ENCODE measurements around the gene CETP.
"Not testable (repeated sequence)": the region's sequence is repeated elsewhere in the genome, so short reads cannot be mapped to it uniquely, and the experiment has no call there.

CETP gene

DNA sequence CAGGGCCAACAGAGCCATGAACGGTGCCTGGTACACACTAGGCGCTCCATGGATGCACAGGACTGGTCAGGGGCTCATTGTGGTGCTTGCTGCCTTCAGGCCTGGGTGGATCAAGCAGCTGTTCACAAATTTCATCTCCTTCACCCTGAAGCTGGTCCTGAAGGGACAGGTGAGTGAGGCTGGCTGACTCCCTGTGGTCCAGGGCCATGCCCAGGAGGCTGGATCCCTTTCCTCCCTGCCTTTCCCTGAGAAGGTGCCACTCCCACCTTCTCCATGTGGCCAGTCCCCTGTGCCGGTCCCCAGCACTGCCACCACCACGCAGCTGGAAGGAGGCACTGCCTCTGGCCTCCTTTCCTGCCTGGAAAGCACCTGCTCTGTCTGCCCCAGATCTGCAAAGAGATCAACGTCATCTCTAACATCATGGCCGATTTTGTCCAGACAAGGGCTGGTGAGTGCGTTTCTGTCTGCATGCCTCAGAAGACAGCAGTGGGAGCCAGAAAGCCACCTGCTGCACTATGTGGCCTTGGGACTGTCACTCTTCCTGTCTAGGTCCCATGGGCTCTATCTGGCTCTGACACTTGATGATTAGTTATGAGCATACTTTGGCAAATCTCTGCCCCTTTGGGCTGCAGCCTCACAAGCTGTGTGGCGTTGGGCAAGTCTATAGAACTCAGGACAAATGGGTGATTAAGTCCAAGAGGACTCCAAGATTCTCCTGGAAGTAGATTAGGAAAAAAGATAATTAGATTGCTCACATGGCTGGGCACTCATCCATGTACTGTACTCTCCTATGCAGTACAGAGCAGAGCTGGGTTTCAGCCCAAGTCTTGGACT, 9.4 kb downstream of the CETP start:
- no peak overlapping the region for H3K9ac ChIP-seq
- H3K4me3 ChIP-seq (ENCODE audit: low read depth, low read length): no peak overlapping the region
- no peaks in the 10 kb centered on the region for H3K9me3 ChIP-seq (ENCODE audit: control insufficient read depth, low read length)
- no peaks in the 10 kb centered on the region for H3K36me3 ChIP-seq (ENCODE audit: control insufficient read depth, insufficient read depth, low read length)
- H2AFZ ChIP-seq: no peak overlapping the region
- H3K4me1 ChIP-seq: no peaks in the 10 kb centered on the region
- H3K27ac ChIP-seq: no peak overlapping the region
- H3K4me2 ChIP-seq (ENCODE audit: low read length): no peak overlapping the region
- no peaks in the 10 kb centered on the region for H3K79me2 ChIP-seq
- no peaks in the 10 kb centered on the region for H3K27me3 ChIP-seq (ENCODE audit: control insufficient read depth, insufficient read depth, low read length)
- TF ChIP-seq, protein P1, sequence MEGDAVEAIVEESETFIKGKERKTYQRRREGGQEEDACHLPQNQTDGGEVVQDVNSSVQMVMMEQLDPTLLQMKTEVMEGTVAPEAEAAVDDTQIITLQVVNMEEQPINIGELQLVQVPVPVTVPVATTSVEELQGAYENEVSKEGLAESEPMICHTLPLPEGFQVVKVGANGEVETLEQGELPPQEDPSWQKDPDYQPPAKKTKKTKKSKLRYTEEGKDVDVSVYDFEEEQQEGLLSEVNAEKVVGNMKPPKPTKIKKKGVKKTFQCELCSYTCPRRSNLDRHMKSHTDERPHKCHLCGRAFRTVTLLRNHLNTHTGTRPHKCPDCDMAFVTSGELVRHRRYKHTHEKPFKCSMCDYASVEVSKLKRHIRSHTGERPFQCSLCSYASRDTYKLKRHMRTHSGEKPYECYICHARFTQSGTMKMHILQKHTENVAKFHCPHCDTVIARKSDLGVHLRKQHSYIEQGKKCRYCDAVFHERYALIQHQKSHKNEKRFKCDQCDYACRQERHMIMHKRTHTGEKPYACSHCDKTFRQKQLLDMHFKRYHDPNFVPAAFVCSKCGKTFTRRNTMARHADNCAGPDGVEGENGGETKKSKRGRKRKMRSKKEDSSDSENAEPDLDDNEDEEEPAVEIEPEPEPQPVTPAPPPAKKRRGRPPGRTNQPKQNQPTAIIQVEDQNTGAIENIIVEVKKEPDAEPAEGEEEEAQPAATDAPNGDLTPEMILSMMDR (IDR thresholded peaks at IDR 0.05): no peak

DNA sequence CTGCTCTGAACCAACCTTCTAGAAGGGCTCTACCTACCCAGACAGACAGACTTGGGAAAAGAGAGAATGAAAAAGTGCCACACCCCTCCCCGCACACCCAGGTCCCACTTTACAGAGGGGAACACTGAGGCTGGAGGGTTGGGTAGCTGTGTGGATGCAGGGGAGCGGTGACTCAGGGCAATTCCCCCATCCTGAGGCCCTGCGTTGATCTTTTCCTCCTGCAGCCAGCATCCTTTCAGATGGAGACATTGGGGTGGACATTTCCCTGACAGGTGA, 10.0 kb downstream of the CETP start:
- no peaks in the 10 kb centered on the region for H3K4me1 ChIP-seq
- TF ChIP-seq, protein P1 (IDR thresholded peaks at IDR 0.05): no peak
- H3K79me2 ChIP-seq: no peaks in the 10 kb centered on the region
- H2AFZ ChIP-seq: no peak overlapping the region
- H3K9me3 ChIP-seq (ENCODE audit: control insufficient read depth, low read length): no peaks in the 10 kb centered on the region
- no peak overlapping the region for H3K4me2 ChIP-seq (ENCODE audit: low read length)
- H3K36me3 ChIP-seq (ENCODE audit: control insufficient read depth, insufficient read depth, low read length): no peaks in the 10 kb centered on the region
- no peak overlapping the region for H3K4me3 ChIP-seq (ENCODE audit: low read depth, low read length)
- no peaks in the 10 kb centered on the region for H3K27me3 ChIP-seq (ENCODE audit: control insufficient read depth, insufficient read depth, low read length)
- H3K27ac ChIP-seq: no peak overlapping the region
- H3K9ac ChIP-seq: no peak overlapping the region

DNA sequence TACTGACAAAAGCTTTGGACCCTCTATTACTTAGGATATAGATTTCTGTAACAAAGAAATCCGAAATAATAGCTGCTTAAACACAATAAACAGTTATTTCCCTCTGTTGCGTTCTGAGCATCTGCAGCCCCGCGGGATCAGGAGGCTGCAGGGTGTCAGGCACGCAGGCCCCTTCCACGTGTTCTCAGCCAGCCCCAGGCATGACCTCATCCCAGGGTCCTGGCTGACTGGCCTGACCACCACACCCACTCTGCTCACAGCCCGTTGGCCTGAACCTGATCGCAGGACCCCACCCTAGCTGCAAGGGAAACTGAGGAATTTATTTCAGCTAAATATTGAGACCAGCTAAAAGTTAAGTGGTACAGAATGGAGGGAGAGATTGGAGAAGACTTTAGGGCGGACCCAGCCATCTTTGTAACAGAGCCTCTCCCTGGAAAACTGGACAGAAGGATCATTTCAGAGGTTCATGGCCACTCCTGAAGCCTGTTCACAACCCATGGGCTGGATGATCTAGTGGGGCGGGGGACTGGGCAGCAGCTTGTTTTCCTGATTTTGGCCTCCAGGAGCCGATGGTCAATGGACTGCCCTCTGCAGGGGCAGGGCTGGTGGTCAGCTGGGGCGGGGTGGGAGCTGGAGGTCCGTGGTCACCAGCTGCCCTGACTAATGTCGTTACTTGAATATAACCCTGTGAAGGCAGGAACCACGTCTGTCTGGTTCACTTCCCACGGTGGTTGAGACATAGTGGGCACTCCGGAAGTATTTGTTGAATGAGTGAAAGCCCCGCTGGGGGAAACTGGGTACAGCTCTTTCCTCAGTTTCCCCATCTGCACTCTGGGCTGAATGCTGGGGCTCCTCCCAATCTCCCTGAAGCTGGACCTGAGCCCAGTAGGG, 10.9 kb downstream of the CETP start:
- Histone ChIP-seq H3K27me3 (ENCODE audit: control insufficient read depth, insufficient read depth, low read length) (no peaks in the 10 kb centered on the region), H3K36me3 (ENCODE audit: control insufficient read depth, insufficient read depth, low read length) (no peaks in the 10 kb centered on the region), H3K4me3 (ENCODE audit: low read depth, low read length) (no peak overlapping the region), H3K79me2 (no peaks in the 10 kb centered on the region), H3K4me1 (no peaks in the 10 kb centered on the region), H3K9me3 (ENCODE audit: control insufficient read depth, low read length) (no peaks in the 10 kb centered on the region), H3K4me2 (ENCODE audit: low read length) (no peak overlapping the region), H2AFZ (no peak overlapping the region), H3K9ac (no peak overlapping the region), H3K27ac (no peak overlapping the region)
- TF ChIP-seq, protein P1 (IDR thresholded peaks at IDR 0.05): no peak

DNA sequence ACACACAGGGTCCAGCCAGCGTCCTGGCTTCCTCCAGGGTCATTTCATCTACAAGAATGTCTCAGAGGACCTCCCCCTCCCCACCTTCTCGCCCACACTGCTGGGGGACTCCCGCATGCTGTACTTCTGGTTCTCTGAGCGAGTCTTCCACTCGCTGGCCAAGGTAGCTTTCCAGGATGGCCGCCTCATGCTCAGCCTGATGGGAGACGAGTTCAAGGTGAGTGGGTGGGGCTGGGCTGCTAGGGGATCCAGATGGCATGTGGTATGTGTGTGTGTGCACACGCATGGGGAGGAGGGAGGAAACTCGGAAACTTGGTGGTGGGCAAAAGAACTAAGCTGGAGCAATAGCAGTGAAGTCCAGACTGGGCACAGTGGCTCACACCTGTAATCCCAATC, 11.5 kb downstream of the CETP start:
- Histone ChIP-seq H3K4me3 (ENCODE audit: low read depth, low read length) (no peak overlapping the region), H3K9me3 (ENCODE audit: control insufficient read depth, low read length) (no peaks in the 10 kb centered on the region), H3K27me3 (ENCODE audit: control insufficient read depth, insufficient read depth, low read length) (no peaks in the 10 kb centered on the region), H3K79me2 (no peaks in the 10 kb centered on the region), H3K4me1 (no peaks in the 10 kb centered on the region), H3K9ac (no peak overlapping the region), H3K27ac (no peak overlapping the region), H2AFZ (no peak overlapping the region), H3K4me2 (ENCODE audit: low read length) (no peak overlapping the region), H3K36me3 (ENCODE audit: control insufficient read depth, insufficient read depth, low read length) (no peaks in the 10 kb centered on the region)
- TF ChIP-seq, protein P1 (IDR thresholded peaks at IDR 0.05): no peak

DNA sequence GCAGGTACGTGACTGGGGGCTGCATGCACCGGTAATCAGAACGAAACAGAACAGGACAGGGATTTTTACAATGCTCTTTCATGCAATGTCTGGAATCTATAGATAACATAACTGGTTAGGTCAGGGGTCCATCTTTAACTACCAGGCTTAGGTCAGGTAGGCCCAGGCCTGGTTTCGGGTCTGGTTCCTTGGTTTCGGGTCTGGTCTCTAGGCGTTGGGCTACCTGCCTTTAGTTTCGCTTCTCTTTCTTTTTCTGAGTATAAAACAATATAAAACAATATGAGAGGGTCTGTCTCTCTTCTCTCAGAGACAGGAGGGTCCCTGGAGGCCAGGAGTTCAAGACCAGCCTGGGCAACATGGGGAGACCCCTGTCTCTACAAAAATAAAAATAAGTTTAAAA, 12.1 kb downstream of the CETP start:
- H3K79me2 ChIP-seq; H3K27ac ChIP-seq; H3K9me3 ChIP-seq (ENCODE audit: control insufficient read depth, low read length); H2AFZ ChIP-seq; H3K4me2 ChIP-seq (ENCODE audit: low read length); H3K4me1 ChIP-seq; H3K36me3 ChIP-seq (ENCODE audit: control insufficient read depth, insufficient read depth, low read length); H3K9ac ChIP-seq; H3K4me3 ChIP-seq (ENCODE audit: low read depth, low read length); H3K27me3 ChIP-seq (ENCODE audit: control insufficient read depth, insufficient read depth, low read length): not testable (repeated sequence)
